GM21825 (cell line): ENCODE measurements around the gene POLA2.
"Not testable (repeated sequence)": the region's sequence is repeated elsewhere in the genome, so short reads cannot be mapped to it uniquely, and the experiment has no call there.

Source experiments
- ATAC-seq: cut with Tn5 transposase; IDR thresholded peaks from one replicate; pipeline ENCODE4 v1.9.1; 2021; ENCODE audit warnings: mild to moderate bottlenecking, moderate library complexity; ENCODE audit not compliant: unreplicated experiment

POLA2 gene

DNA sequence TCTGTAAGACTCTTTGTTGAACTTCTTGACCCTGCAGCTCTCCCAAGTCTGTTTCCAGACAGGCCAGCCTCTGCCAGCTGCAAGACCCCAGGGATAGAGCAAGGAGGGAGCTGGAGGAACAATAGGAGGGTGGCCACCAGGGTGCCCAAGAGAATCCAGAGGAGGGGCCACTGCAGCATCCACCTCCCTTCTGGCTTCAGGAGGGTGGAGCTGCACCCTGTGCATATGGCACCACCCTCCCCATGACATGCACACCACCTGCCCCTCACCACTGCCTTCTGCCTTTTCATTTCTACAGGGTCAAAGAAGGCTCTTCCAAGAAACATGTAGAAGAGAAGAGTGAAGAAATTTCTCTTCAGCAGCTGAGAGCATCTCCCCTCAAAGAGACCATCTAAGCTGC is 20.1 kb upstream of the POLA2 start:
- no peak for ATAC-seq

DNA sequence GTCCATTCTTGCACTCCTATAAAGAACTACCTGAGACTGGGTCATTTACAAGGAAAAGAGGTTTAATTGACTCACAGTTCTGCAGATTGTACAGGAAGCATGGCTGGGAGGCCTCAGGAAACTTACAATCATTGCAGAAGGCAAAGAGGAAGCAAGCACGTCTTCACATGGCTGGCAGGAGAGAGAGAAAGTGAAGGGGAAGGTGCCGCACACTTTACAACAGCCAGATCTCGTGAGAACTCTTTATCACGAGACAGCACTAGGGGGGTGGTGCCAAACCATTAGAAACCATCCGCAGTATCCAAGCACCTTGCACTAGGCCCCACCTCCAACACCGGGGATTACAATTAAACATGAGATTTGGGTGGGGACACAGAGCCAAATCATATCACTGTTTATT is 19.4 kb upstream of the POLA2 start:
- no peak for ATAC-seq

DNA sequence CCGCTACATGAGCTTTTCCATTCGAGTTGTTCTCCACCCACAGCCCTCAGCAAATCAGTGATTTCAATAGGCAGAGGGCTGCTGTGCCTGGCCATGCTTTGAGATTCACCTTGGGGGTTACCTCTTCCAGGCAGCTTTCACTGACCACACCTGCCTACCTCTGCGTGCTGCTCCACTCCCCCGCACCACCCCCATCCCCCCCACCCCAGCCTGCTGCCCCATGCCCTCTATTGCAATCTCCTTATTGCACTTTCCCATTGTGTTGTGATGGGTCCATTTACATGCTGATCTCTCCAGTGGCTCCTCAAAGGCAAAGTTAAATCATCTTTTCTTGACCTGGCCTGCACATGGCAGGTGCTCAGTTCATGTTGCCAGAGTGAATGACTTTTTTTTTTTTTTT is 18.0 kb upstream of the POLA2 start:
- ATAC-seq, result no peak

DNA sequence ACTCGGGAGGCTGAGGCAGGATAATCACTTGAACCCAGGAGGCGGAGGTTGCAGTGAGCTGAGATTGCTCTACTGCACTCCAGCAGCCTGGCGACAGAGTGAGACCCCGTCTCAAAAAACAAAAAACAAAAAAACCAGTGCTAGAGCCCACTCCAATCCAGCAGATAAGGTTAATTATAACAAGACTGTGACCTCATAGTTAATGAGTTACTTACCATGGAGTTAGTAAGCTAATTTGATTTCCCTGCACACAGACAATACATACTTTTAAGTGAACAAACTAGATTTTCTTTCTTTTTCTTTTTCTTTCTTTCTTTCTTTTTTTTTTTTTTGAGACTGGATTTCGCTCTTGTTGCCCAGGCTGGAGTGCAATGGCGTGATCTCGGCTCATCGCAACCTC is 16.7 kb upstream of the POLA2 start:
- not testable (repeated sequence) for ATAC-seq

DNA sequence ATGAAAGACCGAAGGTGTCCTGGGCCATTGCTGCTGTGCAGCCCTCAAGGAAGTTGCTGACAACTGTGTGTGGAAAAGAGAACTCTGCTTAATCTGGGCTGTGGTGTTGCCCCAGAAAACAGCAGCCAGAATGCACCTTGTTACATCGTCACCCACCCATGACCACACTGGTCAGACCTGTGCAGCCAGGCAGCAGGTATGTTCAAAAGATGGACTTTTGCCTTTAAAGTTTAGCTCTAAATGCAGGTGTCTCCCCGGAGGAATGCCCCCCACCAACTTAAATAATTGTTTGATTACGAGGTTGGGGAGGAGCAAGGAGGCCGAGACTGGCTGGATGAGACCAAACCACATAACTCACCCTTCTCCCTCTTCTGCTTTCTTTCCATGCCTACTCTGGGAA is 15.3 kb upstream of the POLA2 start:
- ATAC-seq, result no peak

DNA sequence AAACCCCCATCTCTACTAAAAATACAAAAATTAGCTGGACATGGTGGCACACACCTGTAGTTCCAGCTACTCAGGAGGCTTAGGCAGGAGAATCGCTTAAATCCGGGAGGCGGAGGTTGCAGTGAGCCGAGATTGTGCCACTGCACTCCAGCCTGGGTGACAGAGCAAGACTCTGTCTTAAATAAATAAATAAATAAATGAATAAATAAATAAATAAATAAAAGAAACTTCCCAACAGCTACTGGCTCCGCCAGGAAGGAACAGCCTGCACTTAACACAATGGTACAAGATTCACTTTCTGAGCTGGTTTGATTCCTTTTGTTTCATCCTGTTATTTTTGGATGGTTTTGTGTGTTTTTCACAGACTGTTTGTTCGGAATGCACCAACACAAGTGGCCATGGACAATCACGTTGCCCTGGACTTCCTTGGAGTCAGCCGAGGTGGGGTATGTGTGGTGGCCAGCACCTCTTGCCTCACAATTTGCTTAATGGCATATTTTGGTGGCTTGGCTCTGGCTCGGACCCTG is 13.5 kb upstream of the POLA2 start:
- ATAC-seq, result not testable (repeated sequence)

DNA sequence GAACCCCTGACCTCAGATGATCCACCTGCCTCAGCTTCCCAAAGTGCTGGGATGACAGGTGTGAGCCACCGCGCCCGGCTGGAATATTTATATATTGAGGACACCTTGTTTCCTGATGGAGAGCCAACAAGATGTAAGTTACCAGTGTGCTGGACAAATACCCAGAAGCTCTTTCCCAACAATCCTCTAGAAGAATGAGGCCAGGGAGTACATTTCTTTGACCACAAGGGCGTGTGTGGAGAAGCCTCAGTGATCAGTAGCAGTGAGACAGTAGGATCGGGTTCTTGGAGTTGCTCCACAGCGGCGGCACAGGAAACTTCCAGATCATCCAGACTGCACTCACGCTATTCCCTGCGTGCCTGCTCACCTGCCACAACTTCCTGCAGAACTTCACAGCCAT is 10.3 kb upstream of the POLA2 start:
- ATAC-seq, result no peak

DNA sequence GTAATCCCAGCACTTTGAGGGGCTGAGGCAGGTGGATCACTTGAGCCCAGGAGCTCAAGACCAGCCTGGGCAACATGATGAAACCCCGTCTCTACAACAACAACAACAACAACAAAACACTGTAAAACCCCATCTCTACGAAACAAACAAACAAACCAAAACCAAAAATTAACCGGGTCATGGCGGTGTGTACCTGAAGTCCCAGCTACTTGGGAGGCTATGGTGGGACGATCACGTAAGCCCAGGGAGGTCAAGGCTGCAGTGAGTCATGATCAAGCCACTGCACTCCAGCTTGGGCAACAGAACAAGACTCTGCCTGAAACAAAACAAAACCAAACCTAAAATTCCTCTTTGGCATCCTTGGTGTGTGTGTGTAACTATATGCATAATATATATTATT is 7.0 kb upstream of the POLA2 start:
- ATAC-seq, result no peak

DNA sequence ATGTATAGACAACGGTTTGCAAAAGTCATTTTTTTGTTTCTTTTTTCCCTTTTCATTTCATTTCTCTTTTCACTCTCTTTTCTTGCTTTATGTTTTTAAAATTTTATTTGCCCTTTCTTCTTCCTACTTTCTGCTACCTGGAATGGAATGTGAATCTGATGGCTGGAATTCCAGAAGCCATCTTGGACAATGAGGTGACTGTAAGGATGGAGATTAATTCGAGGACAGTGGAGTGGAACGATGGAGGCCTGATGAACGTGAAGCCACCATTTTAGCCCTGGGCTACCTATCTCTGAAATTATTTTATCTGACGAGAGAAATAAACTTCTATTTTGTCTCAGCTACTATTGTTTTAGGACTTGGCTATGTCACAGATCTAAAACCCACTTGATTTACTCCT is 2.8 kb upstream of the POLA2 start:
- no peak for ATAC-seq

DNA sequence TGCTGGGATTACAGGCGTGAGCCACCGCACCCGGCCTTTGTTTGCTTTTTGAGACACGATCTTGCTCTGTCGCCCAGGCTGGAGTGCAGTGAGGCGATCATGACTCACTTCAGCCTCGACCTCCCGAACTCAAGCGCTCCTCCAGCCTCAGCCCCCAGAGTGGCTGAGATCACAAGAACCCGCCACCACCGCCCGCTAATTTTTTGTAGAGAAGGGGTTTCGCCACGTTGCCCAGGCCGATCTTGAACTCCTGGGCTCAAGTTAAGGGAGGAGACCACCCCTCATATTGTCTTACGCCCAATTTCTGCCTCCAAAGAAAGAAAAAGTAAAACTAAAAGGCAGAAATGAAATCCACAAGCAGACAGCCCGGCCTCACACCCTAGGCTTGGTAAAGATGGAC is 1.5 kb upstream of the POLA2 start:
- no peak for ATAC-seq

DNA sequence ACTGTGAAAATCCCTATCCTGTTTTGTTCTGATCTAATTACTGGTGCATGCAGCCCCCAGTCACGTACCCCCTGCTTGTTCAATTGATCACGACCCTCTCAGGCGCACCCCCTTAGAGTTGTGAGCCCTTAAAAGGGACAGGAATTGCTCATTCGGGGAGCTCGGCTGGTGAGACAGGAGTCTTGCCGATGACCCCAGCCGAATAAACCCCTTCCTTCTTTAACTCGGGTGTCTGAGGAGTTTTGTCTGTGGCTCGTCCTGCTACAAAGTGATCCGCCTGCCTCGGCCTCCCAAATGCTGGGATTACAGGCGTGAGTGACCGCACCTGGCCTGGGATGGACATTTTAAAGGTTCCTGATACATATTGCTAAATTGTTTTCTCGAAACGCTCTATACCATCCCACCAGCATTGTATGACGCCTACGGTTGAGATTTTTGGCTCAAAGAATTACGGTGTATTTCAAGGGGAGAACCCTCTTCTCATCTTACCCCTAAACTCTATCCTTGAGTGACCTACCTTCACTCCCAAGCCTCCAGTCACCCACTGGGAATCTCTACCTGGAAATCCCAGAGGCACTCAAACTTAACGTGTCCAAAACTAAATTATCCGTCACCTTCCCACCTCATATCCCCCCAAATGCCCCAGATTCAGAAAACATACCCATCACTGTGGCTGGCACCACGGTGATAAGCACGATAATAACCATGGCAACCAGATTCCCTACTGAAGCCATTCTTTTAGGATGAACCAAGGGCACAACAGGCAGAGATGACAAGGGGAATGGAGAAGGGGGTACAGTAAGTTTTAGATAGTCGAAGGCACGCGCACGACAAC is 789 bp upstream of the POLA2 start:
- ATAC-seq, result no peak

DNA sequence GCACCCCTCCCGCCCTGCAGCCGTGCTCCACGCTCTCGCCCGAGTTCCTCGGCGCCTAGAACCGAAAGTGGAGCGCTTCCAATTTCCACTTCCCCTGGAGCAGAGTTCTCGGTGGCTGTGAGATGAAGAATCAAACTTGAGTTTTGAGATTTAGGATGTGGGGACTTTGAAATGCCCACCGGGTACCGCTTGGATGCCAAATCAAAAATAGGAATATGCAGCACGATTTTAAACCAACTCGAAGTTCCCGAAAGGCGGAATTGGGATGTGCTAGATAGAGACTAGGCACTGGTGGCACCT is 569 bp downstream of the POLA2 start:
- no peak for ATAC-seq

DNA sequence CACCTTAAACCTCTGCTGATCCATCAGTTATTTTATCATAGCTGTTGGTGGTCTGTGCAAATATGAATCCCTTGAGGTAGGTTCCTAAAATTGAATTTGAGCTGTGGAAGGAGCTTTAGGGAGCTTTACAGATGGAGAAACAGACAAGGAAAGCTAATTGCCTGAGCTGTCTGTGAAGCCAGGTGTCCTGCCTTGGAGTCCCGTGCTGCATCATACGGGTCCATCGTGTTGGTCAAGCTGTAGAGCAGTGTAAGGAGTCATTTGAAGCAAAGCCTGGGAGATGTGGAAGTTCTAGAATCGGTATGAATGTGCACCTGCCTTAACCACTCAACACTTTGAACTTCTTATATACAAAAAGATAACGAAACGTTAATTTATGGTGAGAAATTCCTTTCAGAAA is 1.0 kb downstream of the POLA2 start:
- no peak for ATAC-seq

DNA sequence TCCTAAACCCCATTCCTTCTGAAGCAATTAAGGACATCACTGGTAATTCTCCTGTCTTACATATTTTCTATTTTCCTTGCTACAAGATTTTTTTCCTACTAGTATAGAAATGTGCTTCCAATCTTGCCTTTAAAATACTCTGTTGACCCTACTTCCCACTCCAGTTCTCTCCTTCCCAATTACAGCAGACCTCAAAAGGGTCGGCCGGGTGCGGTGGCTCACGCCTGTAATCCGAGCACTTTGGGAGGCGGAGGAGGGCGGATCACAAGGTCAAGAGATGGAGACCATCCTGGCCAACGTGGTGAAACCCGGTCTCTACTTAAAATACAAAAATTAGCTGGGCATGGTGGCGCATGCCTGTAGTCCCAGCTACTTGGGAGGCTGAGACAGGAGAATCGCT is 3.0 kb downstream of the POLA2 start:
- ATAC-seq, result not testable (repeated sequence)

DNA sequence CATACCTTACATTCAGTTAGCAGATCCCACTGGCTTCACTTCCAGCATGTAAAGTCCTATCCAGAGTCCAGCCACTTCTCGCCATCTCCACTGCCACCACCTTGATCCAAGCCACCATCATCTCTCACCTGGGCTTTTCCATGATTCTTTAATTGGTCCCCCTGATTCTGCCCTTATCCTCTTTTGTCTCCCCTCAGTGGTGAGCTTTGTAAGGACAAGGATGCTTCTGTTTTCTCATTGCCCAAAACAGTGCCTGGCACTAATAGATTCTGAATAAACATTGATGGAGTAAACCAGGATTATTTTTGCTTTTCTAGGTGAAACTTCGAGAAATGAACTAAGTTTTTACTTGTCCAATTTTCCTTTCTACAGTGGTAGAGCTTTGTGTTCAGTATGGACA is 4.4 kb downstream of the POLA2 start:
- no peak for ATAC-seq

DNA sequence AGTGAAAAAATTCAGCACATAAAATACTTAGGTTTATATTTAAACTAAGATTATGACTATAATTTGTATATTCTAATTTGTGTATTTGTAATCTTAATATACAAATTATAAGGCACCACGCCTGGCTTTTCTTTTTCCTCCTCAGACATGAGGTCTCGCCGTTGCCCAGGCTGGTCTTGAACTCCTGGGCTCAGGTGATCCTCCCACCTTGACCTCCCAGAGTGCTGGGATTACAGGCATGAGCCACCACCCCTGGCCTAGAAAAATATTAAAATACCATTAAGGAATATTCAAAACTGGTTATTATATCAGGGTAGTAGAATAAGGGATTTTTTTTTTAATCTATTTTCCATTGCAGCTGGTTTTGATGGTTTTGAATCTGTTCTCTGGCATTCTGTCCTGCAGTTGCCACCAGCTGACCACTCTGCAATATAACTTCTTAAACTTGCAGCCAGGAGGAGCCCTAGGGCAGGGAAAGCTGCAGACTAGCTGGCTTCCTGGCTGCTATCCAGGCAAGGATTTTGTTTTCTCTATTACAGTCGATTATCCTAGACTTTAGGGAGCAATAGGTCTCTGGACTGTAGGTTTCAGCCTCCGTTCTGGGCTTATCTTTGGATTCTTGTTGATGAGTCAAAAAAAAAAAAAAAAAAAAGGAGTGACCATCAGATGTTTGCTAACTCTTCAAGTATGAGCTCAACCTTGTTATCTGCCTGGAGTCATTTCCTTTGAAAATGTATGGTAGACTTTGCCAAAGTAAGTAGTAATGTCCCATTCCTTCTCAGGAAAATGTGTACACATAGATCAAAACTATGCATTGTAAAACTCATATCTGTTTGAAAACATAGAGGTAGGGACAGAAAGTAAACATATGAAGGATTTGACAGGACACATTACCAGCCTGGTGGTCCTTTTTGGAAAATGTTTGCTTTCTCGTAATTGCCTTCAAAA is 13.2 kb downstream of the POLA2 start:
- ATAC-seq, result no peak

DNA sequence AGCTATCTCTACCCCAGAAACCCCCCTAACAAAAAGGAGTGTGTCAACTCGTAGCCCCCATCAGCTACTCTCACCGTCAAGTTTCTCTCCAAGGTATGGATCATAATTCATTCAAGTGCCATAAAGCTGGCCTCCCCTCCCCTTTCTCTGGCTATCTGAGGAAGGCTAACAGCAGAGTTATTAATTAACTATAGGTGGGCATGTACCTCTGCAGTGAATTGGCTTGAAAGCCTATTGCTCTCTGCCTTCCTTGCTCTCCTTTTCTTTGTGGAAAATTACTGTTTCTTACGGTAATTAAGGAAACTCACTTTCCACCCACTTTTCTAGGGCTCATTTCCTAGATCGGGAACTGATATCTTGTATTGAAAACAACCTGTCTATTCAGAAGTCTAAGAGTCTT is 14.1 kb downstream of the POLA2 start:
- no peak for ATAC-seq

DNA sequence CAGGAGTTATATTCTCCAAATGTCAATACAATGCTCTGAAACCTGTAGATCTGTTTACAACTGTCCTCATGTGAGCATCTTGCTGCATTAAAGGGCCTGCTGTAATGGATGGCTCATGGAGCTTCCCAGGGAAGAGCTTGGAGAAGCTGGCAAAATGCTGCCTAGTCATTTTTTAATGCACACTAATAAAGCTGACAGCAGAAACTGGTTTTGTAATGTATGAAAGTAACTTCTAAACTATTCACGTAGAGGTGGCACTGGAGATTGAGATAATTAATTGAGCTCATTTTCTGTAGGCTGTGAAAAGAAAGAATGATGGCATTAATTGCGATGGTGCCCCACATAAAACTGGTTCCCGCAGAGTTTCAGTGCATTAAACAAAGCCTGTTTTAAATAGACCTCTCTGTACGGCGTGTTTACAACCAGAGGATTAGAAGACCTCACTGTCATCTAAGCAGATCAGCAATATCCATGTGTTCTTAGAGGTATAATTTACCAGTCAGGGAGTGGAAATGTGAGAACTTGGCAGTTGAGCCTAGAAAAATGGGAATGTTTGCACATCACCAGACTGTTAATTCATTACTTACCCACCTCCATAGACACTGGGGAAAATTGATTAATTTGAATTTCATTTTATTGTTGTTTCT is 16.0 kb downstream of the POLA2 start:
- ATAC-seq, result no peak

DNA sequence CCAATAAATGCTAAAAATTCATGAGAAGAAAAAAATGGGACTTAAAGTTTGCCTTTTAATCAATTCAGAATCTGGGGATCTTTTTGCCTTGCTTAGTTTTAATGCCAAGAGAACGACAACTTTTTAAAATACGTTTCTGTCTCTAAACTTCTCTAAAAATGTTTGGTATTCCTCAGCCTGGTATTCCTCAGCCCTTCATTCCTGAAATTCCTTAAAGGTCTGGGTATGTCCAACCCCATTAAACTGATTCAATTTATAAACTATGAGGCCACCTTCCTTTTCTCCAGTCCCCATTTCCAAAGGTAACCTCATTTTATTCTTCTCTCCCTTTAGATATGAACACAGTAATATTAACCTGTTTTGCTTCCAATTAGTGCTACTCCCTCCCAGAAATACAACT is 16.6 kb downstream of the POLA2 start:
- ATAC-seq, result no peak

DNA sequence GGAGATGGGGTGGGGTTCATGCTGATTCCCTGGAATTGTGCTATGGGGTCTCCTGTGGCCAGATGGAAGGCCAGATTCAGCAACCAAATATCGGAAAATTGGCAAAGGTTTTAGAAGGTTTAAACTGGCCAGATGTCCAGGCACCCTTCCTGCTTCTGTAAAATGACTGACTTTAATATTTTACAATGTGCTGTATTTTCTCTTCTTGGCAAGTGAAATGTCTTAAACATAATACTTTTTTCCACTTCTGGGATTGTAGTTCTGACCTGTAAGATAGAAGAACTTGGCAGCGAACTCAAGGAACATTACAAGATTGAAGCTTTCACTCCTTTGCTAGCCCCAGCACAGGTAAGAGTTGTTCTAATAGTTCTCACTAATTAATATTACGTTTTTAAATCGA is 17.5 kb downstream of the POLA2 start:
- no peak for ATAC-seq

DNA sequence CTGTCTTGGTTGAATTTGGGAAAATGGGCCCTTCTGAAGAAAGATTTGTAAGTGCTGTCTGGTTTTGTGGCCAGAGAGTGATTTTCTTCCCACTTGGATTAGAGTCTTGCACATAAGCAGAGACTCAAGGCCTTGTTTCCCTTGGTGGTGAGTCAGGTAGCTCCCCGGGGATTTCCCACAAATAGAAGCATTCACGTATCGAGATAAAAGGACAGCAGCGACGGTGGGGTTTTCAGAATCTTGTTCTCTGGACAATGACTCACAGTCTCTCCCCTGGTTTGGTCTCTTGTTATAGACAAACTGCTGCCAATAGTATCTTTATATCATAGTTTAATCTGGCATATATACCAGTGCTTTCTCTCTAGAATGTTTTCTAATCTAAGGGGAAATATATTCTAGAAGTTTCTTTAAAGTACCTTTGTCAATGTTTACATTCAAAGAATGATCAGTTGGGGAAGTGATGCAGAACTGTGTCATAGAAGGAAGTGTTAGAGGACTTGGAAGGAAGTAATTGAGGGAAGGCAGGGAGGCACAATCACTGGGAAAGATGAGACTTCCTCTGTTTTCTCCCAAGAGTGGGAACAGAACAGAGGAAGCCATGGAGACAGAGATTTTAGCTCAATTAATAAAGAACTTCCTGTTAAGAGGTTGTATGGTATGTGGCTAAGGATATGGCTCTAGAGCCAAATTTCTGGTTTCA is 18.1 kb downstream of the POLA2 start:
- no peak for ATAC-seq
